Stimulated activated CD4-positive, alpha-beta T cell treated with anti-CD3 and anti-CD28 coated beads, TNF-alpha, amount 100 ng/mL, for 48 hours (primary cell): ENCODE results near the gene SLC25A21.

Experiments
- DNase-seq, 3 donors: peaks; one replicate each; pipeline ENCODE4 v3.0.0-alpha.2; 2020; ENCODE audit warnings: low read depth in 3 of 3

SLC25A21 gene

DNA sequence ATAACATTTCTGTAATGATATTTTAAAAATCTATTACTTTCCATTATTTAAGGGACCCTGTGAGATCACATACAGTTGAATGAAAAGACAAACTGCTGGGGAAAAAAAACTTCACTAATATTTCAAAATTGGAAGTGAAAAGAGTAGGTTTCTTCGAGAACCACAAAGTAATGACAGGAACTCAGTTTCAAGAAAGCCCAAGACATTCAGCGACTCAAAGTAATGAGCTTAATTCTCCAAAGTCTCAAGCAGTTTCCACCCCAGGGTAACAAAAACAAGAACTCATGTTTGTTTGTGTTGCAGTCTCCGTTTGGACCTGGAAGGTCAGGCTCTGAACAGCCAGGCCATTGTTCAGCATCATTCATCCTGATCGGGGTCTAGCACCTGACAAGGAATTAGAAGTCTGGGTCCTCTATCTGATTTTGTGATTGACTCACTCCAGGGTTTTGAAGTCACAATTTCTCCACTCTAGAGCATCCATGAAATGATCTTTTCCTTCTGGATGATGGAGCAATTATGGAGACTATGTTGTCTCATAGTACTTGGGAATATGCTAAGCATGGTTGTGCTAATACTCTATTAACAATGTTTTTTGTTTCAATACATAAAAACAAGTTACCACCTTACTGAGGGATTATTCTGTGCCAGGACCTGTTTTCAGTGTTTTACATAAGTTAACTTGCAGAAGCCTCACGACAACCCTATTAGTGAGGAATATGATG is 126.9 kb downstream of the SLC25A21 start:
- DNase-seq: no peak

DNA sequence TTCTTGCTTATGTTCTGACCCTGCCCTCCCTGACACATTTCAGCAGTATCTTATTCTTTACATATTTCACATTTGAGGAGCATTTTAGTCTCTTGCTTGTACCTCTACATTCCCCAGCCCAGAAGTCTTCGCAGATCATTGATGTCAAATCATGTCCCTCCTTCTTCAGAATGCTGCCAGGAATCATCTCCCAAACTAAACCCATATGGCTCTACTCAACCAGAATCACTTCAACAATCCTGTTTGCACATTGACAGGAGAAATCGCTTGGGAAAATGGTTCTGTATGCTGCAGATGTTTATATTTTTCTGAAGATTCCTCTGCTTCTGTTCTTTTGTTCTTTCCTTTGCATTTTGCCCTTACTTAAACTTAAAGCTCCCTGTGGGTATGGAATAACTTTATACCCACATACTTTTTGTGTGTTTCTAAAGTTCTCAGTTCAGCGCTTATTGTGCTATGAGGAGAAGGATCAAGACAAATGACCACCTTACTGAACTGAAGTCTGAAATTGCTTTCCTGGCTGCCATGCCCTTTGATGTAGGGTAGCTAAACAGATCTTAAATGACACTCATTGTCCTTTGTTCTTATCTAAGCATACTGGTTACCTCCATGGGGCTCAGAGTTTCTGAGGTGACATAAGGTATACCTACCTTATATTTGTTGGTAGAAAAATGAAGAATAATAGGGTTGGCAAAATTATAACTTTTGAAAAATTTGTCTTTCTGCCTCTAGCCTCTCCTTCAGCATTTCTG is 134.6 kb downstream of the SLC25A21 start:
- no peak for DNase-seq

DNA sequence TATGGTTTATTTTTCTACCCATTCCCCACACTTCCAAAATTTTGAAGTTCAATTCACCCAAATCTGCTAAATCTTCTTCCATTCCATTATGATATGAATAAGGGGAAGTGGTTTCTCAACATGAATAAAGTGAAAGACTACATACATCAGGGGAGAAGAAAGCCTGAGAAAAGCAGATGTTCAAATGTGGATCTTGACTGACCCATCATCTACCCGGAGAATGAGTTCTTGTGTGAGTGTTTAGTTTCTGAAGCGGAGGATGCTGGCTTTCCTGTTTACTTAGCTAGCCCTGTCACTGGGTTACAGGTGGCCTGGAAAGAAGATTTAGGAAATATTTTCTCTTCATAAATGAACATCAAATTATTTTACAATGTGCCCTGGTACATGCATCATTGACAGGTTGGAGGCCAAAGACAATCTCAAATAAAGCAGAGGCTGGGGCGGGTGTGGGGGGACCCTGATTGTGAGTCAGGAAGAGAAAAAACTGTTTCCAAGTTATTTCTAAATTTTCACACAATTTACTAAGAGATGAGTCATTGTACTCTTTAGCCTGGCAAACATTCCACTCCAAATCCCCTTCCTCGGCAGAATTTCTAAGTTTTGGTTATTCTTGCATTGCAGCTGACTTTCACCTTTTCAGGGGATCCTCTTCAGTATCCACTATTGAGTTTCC is 135.6 kb downstream of the SLC25A21 start:
- DNase-seq: no peak

DNA sequence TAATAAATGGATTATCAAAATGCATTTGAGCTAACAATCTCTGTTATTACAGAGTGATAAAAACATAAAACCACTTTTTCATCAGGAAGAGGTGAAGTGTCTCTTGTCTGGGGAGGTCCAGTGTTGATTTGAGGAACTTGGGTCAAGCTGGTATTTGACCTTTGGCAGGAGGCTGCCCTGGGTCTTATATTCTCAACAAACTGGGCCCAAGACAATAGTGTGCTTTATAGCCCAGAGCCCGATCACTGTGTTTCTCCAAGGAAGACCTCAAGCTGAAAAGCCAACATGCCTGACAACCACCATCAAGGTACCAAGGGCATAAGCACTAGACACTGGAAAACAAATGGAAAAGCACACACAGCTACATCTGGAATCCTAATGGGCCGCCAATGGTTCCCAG is 137.0 kb downstream of the SLC25A21 start:
- no peak for DNase-seq

DNA sequence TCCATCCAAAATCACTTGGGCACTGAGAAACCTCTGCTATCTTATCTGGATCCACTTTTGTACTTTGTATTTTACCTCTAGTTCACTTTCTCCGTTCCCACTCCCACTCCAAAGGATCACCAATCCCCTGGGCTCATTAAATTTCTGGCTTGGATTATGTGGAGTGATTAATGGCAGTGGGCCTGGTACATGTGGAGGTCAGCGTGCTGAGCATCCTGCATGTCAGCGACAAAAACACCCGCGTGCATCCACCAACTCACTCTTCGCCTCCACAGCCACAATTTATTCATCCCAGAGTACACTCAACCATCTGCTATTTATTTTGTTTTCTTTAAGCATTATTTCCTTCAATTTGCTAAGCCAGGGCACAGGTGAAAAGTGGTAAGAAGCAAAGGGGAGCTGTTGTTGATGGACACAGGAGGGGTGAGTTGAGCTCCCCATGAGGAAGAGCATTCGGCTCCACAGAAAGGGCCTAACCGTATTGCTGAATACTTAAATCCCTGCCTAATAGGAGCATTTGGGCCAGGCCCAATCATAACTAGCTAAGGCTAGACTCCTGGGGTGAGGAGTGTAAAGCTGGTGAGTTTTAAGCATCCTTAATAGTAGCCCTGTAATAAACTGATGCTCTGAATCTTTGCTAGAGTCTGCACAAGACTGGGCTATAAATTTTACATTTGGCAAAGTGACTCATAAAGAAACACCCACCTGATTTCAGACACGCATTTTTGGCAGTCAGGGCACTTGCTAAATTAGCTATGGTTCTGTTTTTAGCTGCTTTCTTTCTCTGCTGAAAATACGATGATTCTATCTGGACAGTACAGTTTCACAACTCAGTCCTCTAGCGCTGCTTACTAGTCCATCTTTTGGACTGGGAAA is 137.8 kb downstream of the SLC25A21 start:
- DNase-seq: no peak

DNA sequence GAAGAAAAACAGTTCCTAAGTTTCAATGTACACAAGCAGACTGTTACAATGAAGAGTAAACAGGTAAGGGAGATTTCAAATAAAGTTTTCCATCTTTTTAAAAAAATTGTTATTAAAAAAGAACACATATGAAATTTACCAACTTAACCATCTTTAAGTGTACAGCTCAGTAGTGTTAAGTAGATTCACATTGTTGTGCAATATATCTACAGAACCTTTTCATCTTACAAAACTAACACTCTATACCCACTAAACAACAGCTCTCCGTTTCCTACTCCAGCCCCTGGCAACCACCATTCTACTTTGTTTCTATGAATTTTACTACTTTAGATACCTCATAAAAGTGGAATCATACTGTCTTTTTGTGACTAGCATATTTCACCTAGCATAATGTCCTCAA is 139.5 kb downstream of the SLC25A21 start:
- no peak for DNase-seq

DNA sequence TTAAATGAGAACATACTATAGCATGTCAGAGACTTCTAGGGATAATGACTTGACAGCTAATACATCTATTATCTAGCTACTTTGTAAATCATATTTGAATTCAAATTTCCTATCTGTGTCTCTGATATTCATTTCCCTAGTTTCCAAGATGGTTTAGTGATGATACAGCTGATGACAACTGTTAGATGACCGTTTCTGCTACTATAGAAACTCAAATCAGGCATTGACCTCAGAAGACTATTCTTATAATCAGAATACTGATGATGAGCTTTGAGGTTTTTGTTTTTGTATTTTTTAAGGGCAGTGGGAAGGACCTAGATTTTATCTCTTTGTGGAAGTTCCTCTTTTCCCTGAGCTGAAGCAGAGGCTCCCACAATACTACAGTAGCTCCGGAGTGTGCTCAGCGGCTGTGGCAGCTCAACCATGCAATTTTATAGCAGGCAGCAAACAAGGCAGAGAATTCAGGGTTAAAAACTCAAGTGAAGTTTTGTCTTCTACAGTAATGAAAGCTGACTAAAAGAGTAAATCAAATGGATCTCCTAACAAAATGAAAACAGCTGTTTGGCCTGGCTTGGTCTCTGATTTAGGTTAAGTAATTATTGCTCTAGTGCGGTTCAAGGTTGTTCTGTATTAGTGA is 145.1 kb downstream of the SLC25A21 start:
- DNase-seq: no peak

DNA sequence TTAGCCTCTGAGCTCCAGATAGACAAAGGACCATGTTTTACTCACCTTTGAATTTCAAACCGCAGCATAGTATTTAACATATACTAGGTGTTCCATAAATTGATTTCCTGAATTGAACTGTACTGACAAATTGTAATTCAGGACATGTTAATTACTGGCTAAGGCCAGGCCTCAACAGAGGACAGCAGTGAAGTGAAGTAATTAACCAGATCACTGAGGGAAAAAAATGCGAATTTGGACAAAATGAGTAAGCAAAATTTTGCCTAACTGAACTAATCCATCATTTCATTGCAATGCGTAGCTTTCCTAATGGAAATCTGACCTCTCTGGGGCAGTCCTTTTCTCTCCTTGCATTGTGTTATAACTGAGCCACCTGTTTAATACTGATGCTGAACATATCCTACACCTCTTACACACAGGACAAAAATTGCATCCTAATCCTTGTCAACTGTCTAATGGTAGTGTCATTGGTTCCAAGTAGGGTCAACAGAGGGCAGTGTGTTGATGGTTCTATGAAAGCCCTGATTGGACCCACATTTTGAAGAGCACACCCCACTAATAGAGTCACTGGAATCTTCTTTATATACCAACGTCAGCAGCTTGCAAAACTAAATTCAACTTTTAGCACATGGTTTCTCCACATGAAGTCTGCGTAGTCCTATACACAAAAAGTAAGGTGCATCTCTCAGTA is 148.4 kb downstream of the SLC25A21 start:
- no peak for DNase-seq

DNA sequence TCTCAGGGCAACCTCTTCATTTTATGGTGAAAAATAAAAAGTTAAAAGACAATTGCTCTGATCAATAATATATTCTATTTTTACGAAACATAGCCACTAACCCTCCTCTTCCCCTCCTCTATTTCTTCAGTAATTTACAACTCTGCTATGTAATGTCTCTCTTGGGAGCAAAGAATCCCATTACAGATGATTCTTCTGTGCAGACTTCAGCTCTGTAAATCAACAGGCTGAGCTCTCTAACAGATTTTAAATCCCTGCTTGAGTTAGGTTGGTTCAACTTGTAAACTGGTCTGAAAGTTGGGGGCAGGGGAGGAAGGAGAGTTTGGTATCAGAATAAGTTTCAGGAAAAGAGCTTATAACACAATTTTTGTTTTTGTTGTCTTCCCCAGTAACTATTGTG is 151.0 kb downstream of the SLC25A21 start:
- no peak for DNase-seq

DNA sequence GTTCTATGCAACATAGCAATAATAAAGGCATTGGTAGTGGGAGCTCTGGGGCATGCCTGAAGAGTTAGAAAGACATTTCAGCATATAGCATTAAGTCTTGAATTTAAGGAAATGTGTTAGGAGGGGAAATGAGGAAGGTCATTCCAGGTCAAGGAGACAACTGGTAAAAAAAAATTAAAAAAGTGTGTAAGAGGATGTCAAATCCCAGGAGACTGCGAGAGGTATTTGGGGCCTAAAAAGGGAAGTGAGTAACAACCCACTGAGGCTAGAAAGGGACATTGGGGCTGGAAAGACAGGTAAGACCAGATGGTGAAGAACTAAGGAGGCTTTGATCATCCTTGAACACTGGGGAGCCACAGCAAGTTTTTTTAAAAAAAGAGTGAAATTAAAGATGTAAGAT is 152.9 kb downstream of the SLC25A21 start:
- no peak for DNase-seq

DNA sequence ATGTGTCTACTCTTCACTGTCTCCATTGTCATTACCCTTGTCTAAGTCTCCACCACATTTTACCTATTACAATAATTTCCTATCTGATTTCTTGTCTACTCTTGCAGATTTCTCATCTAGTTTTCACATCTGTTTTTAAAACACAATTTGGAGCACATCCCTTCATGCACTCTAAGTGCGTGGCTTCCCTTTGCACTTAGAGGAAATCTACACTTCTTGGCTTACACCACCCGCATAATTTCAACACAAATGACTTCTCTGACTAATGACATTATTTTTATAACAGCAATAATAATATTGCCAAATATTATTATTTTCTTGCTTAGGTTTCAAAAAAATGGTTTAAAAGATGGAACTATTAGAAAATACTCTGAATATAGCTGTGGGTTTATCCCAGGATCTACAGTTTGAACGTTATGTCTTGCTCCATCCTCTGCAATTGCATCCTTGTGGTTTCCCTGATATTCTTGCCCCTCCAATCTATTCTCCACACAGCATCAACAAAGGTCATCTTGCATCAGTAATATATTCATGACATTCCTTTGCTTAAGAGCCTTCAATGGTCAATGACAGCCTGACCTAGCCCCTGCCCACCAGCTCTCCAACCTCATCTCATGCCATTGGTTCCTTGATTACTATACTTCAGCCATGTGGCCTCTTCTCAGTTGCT is 153.7 kb downstream of the SLC25A21 start:
- DNase-seq: no peak

DNA sequence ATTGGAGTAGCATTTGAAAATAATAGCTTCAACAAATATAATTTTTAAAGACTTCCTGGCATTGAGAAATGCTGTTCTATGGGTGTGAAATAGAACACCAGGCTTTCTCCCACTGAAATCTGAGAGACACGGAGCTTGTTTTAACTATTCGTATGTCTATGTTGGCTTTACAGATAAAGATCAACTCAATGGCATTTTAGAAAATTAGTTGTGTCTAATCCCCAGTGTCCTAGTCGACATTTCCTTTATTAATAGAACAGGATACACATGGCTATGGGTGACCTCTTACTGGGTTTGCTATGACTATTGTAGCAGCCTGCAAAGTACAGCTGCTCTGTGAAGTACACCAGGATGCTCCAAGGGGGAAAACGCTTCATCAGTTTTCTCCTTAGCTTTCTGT is 159.3 kb downstream of the SLC25A21 start:
- DNase-seq: no peak

DNA sequence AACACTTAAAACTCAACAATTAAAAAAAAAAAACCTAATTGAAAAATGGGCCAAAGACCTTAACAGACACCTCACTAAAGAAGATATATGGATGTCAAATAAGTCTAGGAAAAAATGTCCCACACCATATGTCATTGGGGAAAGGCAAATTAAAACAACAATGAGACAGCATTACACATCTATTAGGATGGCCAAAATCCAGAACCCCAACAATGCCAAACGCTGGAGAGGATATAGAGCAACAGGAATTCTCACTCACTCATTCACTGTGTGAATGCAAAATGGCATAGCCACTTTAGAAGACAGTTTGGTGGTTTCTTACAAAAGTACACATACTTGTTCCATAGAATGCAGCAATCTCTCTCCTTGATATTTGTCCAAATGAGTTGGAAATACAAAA is 173.7 kb downstream of the SLC25A21 start:
- no peak for DNase-seq

DNA sequence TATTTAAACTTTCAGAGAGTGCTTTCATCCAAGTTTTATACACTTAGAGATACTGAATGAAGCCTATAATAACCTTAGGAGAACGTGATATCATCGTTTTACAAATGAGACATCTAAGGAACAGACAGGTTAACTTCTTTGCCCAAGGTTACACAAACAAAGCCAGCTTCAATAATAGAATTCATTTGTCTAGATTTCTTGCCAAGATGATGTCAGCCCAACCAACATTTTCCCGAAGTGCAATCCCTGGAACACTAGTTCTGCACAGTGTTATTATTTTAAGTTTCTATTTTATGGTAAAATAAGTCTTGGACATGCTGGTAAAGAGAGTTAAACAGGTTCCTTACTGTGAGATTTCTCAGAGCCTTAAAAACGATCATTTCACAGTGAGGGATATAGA is 174.6 kb downstream of the SLC25A21 start:
- no peak for DNase-seq

DNA sequence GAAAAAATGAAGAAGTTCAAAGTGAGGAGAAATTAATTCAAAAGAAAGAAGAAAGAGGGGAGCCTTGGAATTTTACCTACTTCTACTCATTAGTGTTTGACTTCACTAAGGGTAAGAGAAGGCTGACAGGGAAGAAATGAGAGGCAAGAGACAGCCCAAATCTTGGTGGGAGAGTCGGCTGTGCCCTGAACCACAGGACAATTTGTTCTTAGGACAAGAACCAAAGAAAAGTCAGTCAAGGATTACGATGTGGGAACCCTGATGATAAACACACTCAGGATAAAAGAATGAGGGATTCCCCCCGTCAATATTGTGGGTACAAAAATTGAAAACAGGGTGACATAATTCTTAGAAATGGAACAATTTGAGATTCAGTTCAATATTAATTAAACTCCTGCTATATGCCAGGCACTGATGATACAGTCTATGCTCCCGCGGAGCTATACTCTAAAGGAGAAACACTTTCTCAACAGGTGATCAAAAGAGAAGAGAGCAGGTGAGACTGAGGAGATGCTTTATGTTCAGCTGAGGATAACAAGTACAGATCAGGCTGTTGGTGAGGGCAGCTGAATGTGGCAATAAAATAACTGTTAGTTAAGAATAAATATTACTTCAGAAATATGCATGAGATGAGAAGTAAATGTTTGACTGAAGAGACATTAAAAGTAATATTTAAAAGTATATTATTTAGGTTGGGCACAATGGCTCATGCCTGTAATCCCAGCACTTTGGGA is 175.4 kb downstream of the SLC25A21 start:
- no peak for DNase-seq

DNA sequence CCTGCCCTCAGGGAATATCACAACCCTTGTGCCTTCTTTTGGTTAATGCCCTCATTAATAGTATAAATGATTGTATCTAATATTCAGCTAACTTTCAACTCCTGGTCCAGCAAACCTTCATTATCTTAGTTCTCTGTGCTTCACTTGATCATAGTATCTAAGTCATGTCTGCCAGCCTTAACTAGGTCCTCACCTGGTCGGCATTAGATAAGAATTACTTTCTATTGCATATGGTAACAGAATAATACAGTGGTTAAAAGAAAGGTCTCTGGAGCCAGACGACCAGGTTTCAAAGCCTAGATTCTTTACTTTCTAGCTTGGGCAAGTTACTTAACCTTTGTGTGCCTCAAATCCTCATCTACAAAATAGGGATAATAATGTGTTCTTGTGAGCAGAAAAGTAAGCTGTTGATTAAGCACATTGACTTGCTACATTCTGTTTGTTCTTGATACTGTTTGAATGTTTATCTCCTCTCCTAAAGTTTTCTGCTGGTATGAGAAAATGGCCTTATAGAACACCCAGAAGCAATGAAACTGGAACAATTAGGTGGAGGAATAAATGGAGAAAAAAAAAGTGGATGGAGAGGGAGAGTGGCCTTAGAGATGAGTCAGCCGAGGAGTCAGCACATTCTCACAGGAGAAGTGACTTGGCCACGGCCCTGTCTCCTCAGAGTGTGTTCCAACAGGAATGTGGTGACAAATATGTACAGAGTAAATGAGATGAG is 176.1 kb downstream of the SLC25A21 start:
- DNase-seq: no peak

DNA sequence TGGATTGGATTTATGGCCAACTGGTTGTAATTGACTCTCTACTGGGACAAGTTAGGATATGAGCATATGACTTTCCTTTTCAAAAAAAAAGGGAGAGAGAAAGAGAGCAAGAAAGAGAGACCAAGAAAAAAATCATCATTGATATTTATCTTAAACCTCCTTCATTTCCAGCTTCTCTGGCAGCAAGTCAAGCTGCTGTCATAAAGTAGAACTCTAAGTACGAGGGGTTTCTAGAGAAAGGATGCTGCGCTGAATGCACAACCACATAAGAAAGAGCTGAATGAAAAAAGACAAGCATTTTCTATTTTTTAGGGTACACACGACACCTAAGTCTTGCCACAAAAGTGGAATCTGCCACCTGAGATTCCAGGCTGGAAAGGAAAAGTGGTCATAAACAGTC is 182.6 kb downstream of the SLC25A21 start:
- DNase-seq: no peak

DNA sequence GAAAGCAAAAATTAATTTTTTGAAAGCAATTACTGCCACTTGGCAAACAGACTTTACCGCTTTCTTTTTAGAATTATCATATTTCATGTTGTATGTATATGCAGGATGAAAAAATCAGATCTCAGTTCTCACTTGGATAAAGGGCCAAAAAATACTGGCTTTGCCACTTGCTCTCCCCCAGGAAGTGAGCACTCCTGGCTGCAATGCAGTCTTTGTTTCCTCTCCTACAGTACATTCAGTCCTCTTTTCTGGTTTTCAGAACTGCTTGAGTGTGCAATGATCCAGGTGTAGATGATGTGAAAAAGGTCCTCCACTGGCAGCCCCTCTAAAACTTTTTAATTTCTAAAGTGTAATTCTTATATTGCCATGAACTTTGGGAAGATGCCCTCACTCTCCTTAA is 183.4 kb downstream of the SLC25A21 start:
- no peak for DNase-seq

DNA sequence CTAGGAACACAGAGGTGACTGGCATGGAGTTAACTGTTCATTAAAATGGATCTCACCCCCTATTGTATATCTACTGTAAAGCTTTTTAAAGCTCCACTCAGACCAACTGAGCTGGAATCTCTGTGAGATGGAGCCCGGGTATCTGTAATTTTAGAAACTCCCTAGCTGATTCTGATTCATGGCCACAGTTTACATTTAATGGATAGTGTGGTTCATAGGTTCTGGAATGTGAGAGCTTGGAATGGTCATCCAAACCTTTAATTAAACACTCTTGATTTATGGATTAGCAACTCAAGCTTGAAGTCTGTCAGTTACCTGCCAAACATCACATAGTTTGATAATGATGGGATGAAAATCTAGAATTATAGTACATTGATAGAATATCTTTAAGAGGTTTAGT is 183.8 kb downstream of the SLC25A21 start:
- no peak for DNase-seq
